Neural progenitor cell (in vitro differentiated cells): ENCODE measurements around the gene RGSL1.

Experiments used
- EZH2 ChIP-seq: fragments of 200-600 bp; sonication (generic); IDR thresholded peaks from 2 replicates; pipeline ENCODE4 v1.6.1; 2017; ENCODE audit warnings: antibody characterized with exemption, mild to moderate bottlenecking, moderate library complexity
- TF ChIP-seq, protein P1 (sequence below): fragments of 200-600 bp; sonication (generic); IDR thresholded peaks from 2 replicates; pipeline ENCODE4 v1.5.1; 2017; ENCODE audit warnings: antibody characterized with exemption, mild to moderate bottlenecking

DNA sequence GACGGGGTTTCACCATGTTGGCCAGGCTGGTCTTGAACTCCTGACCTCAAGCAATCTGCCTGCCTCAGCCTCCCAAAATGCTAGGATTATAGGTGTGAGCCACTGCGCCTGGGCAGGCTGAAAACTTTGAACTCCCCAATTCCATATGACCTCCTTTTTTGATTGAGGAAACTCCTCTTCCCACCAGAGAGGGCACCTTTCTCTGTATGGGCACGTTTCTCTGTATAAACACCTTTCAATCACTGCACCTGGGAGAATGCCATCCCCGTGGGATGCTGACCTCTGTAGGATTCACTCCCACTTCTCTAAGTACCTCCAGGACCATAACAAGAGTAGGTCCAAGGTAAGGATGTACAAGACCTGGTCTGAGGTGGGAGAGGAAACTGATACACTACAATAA, 39.8 kb upstream of the RGSL1 start:
- TF ChIP-seq, protein P1, sequence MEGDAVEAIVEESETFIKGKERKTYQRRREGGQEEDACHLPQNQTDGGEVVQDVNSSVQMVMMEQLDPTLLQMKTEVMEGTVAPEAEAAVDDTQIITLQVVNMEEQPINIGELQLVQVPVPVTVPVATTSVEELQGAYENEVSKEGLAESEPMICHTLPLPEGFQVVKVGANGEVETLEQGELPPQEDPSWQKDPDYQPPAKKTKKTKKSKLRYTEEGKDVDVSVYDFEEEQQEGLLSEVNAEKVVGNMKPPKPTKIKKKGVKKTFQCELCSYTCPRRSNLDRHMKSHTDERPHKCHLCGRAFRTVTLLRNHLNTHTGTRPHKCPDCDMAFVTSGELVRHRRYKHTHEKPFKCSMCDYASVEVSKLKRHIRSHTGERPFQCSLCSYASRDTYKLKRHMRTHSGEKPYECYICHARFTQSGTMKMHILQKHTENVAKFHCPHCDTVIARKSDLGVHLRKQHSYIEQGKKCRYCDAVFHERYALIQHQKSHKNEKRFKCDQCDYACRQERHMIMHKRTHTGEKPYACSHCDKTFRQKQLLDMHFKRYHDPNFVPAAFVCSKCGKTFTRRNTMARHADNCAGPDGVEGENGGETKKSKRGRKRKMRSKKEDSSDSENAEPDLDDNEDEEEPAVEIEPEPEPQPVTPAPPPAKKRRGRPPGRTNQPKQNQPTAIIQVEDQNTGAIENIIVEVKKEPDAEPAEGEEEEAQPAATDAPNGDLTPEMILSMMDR = no peak
- TF ChIP-seq EZH2 = no peak
